AG09309 (cell line): ENCODE results near the gene NME5.

Source experiments
- DNase-seq: peaks from one replicate; pipeline ENCODE4 v3.0.0-alpha.2; 2010; ENCODE audit warnings: low read depth
- H3K4me3 ChIP-seq: 2 replicates; pipeline ENCODE4 v1.5.1; 2011; ENCODE audit warnings: mild to moderate bottlenecking, low read depth, low read length, moderate library complexity; ENCODE audit not compliant: control insufficient read depth
- TF ChIP-seq, protein P1 (sequence below): IDR thresholded peaks from 2 replicates; pipeline ENCODE4 v1.5.1; 2011; ENCODE audit warnings: mild to moderate bottlenecking, low read depth, low read length, inconsistent platforms; ENCODE audit not compliant: insufficient read depth, control insufficient read depth; ENCODE audit errors: missing control alignments

Gene NME5

DNA sequence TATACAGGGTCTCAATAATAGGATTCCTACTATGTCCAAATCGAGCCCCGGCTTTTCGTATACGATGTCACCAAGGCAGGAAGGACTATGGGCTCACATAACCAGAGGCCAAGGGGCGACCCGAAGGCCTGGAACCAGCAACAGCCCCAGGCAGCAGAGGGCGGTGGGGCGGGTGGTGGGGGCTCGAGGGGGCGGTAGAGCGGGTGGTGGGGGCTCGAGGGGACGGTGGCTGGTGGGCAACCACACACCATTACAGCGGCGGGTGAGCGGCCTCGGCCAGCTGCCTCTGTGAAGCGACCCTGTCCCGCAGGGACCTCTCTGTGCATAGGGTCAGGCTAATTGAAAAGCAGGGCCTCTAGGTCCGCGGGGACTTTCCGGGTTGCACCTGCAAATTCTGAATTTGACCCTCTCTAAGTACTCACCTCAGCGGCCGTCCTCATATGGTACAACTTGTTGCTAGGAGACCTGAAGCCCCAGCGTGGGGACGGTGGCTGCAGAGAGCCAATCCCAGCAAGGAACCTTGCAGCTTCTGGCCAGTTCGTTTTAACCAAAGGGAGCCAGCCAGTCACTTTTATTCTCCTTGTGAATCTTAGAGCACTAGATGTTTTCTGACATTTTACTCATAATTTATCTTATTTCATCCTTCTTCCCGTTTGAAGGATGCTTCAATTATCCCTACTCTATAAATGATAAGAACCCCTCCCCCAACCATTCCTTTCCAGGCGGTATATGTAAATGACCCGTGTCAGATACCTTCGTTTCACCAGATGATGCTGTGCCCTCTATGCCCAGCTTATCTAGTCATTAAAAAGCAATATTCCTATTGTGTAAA, at the start of gene NME5:
TSS of gene NME5 (minus strand) at position 480 of the 832 bp plus-strand sequence. CDS start 648 bp downstream, outside the sequence.
- TF ChIP-seq, protein P1, sequence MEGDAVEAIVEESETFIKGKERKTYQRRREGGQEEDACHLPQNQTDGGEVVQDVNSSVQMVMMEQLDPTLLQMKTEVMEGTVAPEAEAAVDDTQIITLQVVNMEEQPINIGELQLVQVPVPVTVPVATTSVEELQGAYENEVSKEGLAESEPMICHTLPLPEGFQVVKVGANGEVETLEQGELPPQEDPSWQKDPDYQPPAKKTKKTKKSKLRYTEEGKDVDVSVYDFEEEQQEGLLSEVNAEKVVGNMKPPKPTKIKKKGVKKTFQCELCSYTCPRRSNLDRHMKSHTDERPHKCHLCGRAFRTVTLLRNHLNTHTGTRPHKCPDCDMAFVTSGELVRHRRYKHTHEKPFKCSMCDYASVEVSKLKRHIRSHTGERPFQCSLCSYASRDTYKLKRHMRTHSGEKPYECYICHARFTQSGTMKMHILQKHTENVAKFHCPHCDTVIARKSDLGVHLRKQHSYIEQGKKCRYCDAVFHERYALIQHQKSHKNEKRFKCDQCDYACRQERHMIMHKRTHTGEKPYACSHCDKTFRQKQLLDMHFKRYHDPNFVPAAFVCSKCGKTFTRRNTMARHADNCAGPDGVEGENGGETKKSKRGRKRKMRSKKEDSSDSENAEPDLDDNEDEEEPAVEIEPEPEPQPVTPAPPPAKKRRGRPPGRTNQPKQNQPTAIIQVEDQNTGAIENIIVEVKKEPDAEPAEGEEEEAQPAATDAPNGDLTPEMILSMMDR, result no peak
- DNase-seq, result no peak
- peak within 1 kb of the TSS; percentile 33 for H3K4me3 ChIP-seq

- no peak for DNase-seq
- TF ChIP-seq, protein P1, result no peak
- H3K4me3 ChIP-seq, result no peak overlapping the region
Observed at GRCh38 chr5:138188626-138189025, 49.4 kb upstream of the NME5 start.

DNA sequence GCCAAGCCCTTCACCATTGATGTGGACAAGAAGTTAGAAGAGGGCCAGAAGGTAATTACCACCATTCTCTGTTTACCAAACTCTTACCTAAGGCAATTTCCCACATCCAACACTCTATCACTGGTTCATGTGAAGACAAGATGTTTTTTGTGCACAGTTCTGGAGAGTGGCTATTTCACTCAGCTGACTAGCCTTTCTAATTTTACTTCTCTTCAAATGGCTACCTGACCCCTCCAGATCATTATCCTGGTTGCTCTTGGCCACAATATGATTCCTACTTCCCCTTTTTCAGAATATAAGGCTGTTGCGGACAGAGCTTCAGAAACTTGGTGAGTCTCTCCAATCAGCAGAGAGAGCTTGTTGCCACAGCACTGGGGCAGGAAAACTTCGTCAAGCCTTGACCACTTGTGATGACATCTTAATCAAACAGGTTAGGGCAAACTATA, 46.8 kb upstream of the NME5 start:
- TF ChIP-seq, protein P1, result no peak

DNA sequence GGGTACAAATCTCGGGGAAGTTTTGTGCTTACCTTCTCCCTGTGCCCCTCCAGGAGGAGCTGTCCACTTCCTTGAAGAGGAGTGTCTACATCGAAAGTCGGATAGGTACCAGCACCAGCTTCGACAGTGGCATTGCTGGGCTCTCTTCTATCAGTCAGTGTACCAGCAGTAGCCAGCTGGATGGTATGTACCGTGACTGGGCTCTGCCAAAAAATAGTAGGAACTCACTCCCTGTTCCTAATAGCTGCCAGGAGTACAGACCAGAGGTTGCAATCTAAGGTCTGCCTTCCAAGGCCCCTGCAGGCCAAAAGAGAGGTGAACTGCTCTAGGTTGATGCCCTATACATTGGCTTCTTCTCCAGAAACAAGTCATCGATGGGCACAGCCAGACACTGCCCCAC, 43.6 kb upstream of the NME5 start:
- TF ChIP-seq, protein P1, result no peak
- H3K4me3 ChIP-seq, result no peak overlapping the region
- no peak for DNase-seq

More for the DNA sequence above, 46.8 kb upstream of the NME5 start:
- H3K4me3 ChIP-seq, result no peak overlapping the region
- DNase-seq, result no peak

GRCh38 chr5:138180841-138181240, 41.6 kb upstream of the NME5 start:
- no peak overlapping the region for H3K4me3 ChIP-seq
- TF ChIP-seq, protein P1, result no peak
- no peak for DNase-seq

DNA sequence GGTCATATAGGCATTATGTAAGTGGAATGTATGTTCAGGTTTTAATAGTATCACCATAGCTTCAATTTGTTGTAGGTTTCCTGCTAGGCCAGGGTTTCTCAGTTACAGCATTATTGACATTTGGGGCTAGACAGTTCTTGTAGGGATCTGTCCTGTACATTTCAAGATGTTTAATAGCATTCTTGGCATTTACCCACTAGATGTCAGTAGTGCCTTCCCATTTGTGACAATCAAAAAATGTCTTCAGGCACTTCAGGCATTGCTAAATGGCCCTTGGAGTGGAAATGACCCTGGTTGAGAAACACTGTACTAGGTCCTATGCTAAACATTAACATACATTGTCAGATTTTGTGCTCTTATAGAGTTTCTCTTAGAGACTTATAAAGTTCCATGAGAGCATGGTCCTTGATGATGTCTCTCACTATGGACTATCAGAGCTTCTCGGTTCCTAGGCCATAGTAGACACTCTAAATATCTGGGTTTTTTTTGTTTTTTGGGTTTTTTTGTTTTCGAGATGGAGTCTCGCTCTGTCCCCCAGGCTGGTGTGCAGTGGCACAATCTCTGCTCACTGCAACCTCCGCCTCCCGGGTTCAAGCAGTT, 41.1 kb upstream of the NME5 start:
- H3K4me3 ChIP-seq, result peak overlapping the region; percentile 95
- TF ChIP-seq, protein P1, result peak; percentile 48
- peak; percentile 21 for DNase-seq
